ENCODE measurements around the gene ASAP3.

ASAP3 gene

GRCh38 chr1:23394684-23395083 lies 89.3 kb downstream of the ASAP3 start:
- no peak overlapping the region for H3K14ac ChIP-seq (ENCODE audit: low read length in 2 of 2)
- no peak overlapping the region for H3K23ac ChIP-seq (ENCODE audit: low read length in 2 of 2)
- H2AK5ac ChIP-seq (ENCODE audit: low read length, severe bottlenecking): peak overlapping the region; percentile 47
- DNase-seq: peak; percentile 96
- peak overlapping the region; percentile 89 for H3K27ac ChIP-seq (ENCODE audit: low read length, poor library complexity, severe bottlenecking)
- H2AFZ ChIP-seq (ENCODE audit: low read depth, low read length): no peak overlapping the region
- H2BK12ac ChIP-seq (ENCODE audit: low read length in 2 of 2): peak overlapping the region in 1 of 2 experiments; percentile 31
- H2BK15ac ChIP-seq (ENCODE audit: low read depth, poor library complexity, severe bottlenecking): no peak overlapping the region
- peak overlapping the region; percentile 20 to 83 for H3K4ac ChIP-seq (ENCODE audit: low read depth in 1 of 2, low read length in 2 of 2)
- H3K27me3 ChIP-seq (ENCODE audit: control insufficient read depth in 1 of 2, insufficient read depth in 1 of 2, low read length in 2 of 2): no peaks in the 10 kb centered on the region
- H3K9me3 ChIP-seq (ENCODE audit: control insufficient read depth, low read length): no peaks in the 10 kb centered on the region
- no peaks in the 10 kb centered on the region for H3K79me1 ChIP-seq (replicated peaks; ENCODE audit: low read length, poor library complexity, severe bottlenecking)
- no peak overlapping the region for H4K8ac ChIP-seq (ENCODE audit: low read length)
- H3K9ac ChIP-seq (ENCODE audit: low read length): peak overlapping the region; percentile 84
- H4K91ac ChIP-seq (ENCODE audit: low read length): no peak overlapping the region
- peaks cover 14% of the 10 kb centered on the region for H3K4me1 ChIP-seq (ENCODE audit: control insufficient read depth, insufficient read depth, low read depth, low read length)
- peak overlapping the region; percentile 75 for H2BK120ac ChIP-seq (ENCODE audit: low read depth, low read length)
- 5% methylated on average over 6 of the region's 7 CpGs for WGBS
- peaks cover 0 to 32% of the 10 kb centered on the region in 2 experiments for H3K36me3 ChIP-seq (ENCODE audit: control insufficient read depth in 1 of 2, insufficient read depth in 2 of 2, low read depth in 1 of 2, low read length in 2 of 2)
- no peak overlapping the region for H3K4me2 ChIP-seq (ENCODE audit: low read length, poor library complexity, severe bottlenecking)
- H3K18ac ChIP-seq (ENCODE audit: low read depth in 1 of 2, low read length in 2 of 2): peak overlapping the region in 1 of 2 experiments; percentile 86
- H2BK5ac ChIP-seq (ENCODE audit: low read depth, low read length, poor library complexity, severe bottlenecking): no peak overlapping the region
- H3K4me3 ChIP-seq (ENCODE audit: insufficient read depth in 1 of 2, low read depth in 1 of 2, low read length in 2 of 2): peak overlapping the region in 1 of 2 experiments; percentile 52

GRCh38 chr1:23394181-23394580 lies 89.8 kb downstream of the ASAP3 start:
- Histone ChIP-seq H3K4ac (ENCODE audit: low read depth in 1 of 2, low read length in 2 of 2) (peak overlapping the region; percentile 77 to 96), H3K23ac (ENCODE audit: low read length in 2 of 2) (no peak overlapping the region), H3K4me2 (ENCODE audit: low read length, poor library complexity, severe bottlenecking) (no peak overlapping the region), H3K79me1 (replicated peaks; ENCODE audit: low read length, poor library complexity, severe bottlenecking) (no peaks in the 10 kb centered on the region), H2BK120ac (ENCODE audit: low read depth, low read length) (peak overlapping the region; percentile 67), H2AK5ac (ENCODE audit: low read length, severe bottlenecking) (peak overlapping the region; percentile 74), H2AFZ (ENCODE audit: low read depth, low read length) (no peak overlapping the region), H4K91ac (ENCODE audit: low read length) (no peak overlapping the region), H3K27me3 (ENCODE audit: control insufficient read depth in 1 of 2, insufficient read depth in 1 of 2, low read length in 2 of 2) (no peaks in the 10 kb centered on the region), H4K8ac (ENCODE audit: low read length) (peak overlapping the region; percentile 91), H3K36me3 (ENCODE audit: control insufficient read depth in 1 of 2, insufficient read depth in 2 of 2, low read depth in 1 of 2, low read length in 2 of 2) (peaks cover 0 to 30% of the 10 kb centered on the region in 2 experiments), H3K9me3 (ENCODE audit: control insufficient read depth, low read length) (no peaks in the 10 kb centered on the region), H3K4me1 (ENCODE audit: control insufficient read depth, insufficient read depth, low read depth, low read length) (peaks cover 14% of the 10 kb centered on the region), H2BK12ac (ENCODE audit: low read length in 2 of 2) (peak overlapping the region in 1 of 2 experiments; percentile 69), H3K27ac (ENCODE audit: low read length, poor library complexity, severe bottlenecking) (peak overlapping the region; percentile 89), H3K9ac (ENCODE audit: low read length) (peak overlapping the region; percentile 84), H3K4me3 (ENCODE audit: insufficient read depth in 1 of 2, low read depth in 1 of 2, low read length in 2 of 2) (peak overlapping the region in 1 of 2 experiments; percentile 30), H3K14ac (ENCODE audit: low read length in 2 of 2) (no peak overlapping the region), H3K18ac (ENCODE audit: low read depth in 1 of 2, low read length in 2 of 2) (peak overlapping the region; percentile 92 to 94), H2BK15ac (ENCODE audit: low read depth, poor library complexity, severe bottlenecking) (no peak overlapping the region), H2BK5ac (ENCODE audit: low read depth, low read length, poor library complexity, severe bottlenecking) (peak overlapping the region; percentile 59)
- DNase-seq: peak; percentile 99
- WGBS: 2% methylated on average over 4 of the region's 4 CpGs

GRCh38 chr1:23393706-23394105 lies 90.3 kb downstream of the ASAP3 start:
- H3K79me1 ChIP-seq (replicated peaks; ENCODE audit: low read length, poor library complexity, severe bottlenecking): no peaks in the 10 kb centered on the region
- H3K14ac ChIP-seq (ENCODE audit: low read length in 2 of 2): no peak overlapping the region
- H3K18ac ChIP-seq (ENCODE audit: low read depth in 1 of 2, low read length in 2 of 2): peak overlapping the region; percentile 92 to 94
- H3K36me3 ChIP-seq (ENCODE audit: control insufficient read depth in 1 of 2, insufficient read depth in 2 of 2, low read depth in 1 of 2, low read length in 2 of 2): peaks cover 0 to 30% of the 10 kb centered on the region in 2 experiments
- peak overlapping the region; percentile 89 for H3K27ac ChIP-seq (ENCODE audit: low read length, poor library complexity, severe bottlenecking)
- H4K91ac ChIP-seq (ENCODE audit: low read length): peak overlapping the region; percentile 99
- peak overlapping the region; percentile 74 for H2AK5ac ChIP-seq (ENCODE audit: low read length, severe bottlenecking)
- no peaks in the 10 kb centered on the region for H3K27me3 ChIP-seq (ENCODE audit: control insufficient read depth in 1 of 2, insufficient read depth in 1 of 2, low read length in 2 of 2)
- DNase-seq: peak; percentile 95
- peak overlapping the region; percentile 69 to 100 for H2BK12ac ChIP-seq (ENCODE audit: low read length in 2 of 2)
- H4K8ac ChIP-seq (ENCODE audit: low read length): peak overlapping the region; percentile 91
- peak overlapping the region; percentile 84 for H3K9ac ChIP-seq (ENCODE audit: low read length)
- peak overlapping the region; percentile 67 for H2BK120ac ChIP-seq (ENCODE audit: low read depth, low read length)
- H3K4me3 ChIP-seq (ENCODE audit: insufficient read depth in 1 of 2, low read depth in 1 of 2, low read length in 2 of 2): peak overlapping the region in 1 of 2 experiments; percentile 30
- no peaks in the 10 kb centered on the region for H3K9me3 ChIP-seq (ENCODE audit: control insufficient read depth, low read length)
- 16% methylated on average over 15 of the region's 15 CpGs for WGBS
- H3K4ac ChIP-seq (ENCODE audit: low read depth in 1 of 2, low read length in 2 of 2): peak overlapping the region; percentile 77 to 96
- H3K23ac ChIP-seq (ENCODE audit: low read length in 2 of 2): no peak overlapping the region
- H3K4me2 ChIP-seq (ENCODE audit: low read length, poor library complexity, severe bottlenecking): no peak overlapping the region
- peak overlapping the region; percentile 12 for H2BK15ac ChIP-seq (ENCODE audit: low read depth, poor library complexity, severe bottlenecking)
- no peak overlapping the region for H2AFZ ChIP-seq (ENCODE audit: low read depth, low read length)
- peak overlapping the region; percentile 59 for H2BK5ac ChIP-seq (ENCODE audit: low read depth, low read length, poor library complexity, severe bottlenecking)
- H3K4me1 ChIP-seq (ENCODE audit: control insufficient read depth, insufficient read depth, low read depth, low read length): peaks cover 14% of the 10 kb centered on the region

- H3K18ac ChIP-seq (ENCODE audit: low read depth in 1 of 2, low read length in 2 of 2): peak overlapping the region; percentile 3 to 90
- H2BK120ac ChIP-seq (ENCODE audit: low read depth, low read length): no peak overlapping the region
- peaks cover 14% of the 10 kb centered on the region for H3K4me1 ChIP-seq (ENCODE audit: control insufficient read depth, insufficient read depth, low read depth, low read length)
- H3K4ac ChIP-seq (ENCODE audit: low read depth in 1 of 2, low read length in 2 of 2): peak overlapping the region in 1 of 2 experiments; percentile 5
- DNase-seq: peak; percentile 24
- peak overlapping the region in 1 of 2 experiments; percentile 55 for H3K14ac ChIP-seq (ENCODE audit: low read length in 2 of 2)
- no peak overlapping the region for H3K9ac ChIP-seq (ENCODE audit: low read length)
- H3K79me1 ChIP-seq (replicated peaks; ENCODE audit: low read length, poor library complexity, severe bottlenecking): no peaks in the 10 kb centered on the region
- no peak overlapping the region for H2AFZ ChIP-seq (ENCODE audit: low read depth, low read length)
- no peaks in the 10 kb centered on the region for H3K27me3 ChIP-seq (ENCODE audit: control insufficient read depth in 1 of 2, insufficient read depth in 1 of 2, low read length in 2 of 2)
- H2BK15ac ChIP-seq (ENCODE audit: low read depth, poor library complexity, severe bottlenecking): no peak overlapping the region
- no peak overlapping the region for H3K23ac ChIP-seq (ENCODE audit: low read length in 2 of 2)
- H3K4me3 ChIP-seq (ENCODE audit: insufficient read depth in 1 of 2, low read depth in 1 of 2, low read length in 2 of 2): no peak overlapping the region
- WGBS: 76% methylated on average over 1 of the region's 2 CpGs
- H3K27ac ChIP-seq (ENCODE audit: low read length, poor library complexity, severe bottlenecking): no peak overlapping the region
- H2AK5ac ChIP-seq (ENCODE audit: low read length, severe bottlenecking): peak overlapping the region; percentile 13
- H2BK5ac ChIP-seq (ENCODE audit: low read depth, low read length, poor library complexity, severe bottlenecking): no peak overlapping the region
- H3K9me3 ChIP-seq (ENCODE audit: control insufficient read depth, low read length): no peaks in the 10 kb centered on the region
- peak overlapping the region; percentile 5 for H4K8ac ChIP-seq (ENCODE audit: low read length)
- H2BK12ac ChIP-seq (ENCODE audit: low read length in 2 of 2): peak overlapping the region; percentile 38 to 98
- peaks cover 0 to 27% of the 10 kb centered on the region in 2 experiments for H3K36me3 ChIP-seq (ENCODE audit: control insufficient read depth in 1 of 2, insufficient read depth in 2 of 2, low read depth in 1 of 2, low read length in 2 of 2)
- H3K4me2 ChIP-seq (ENCODE audit: low read length, poor library complexity, severe bottlenecking): no peak overlapping the region
- H4K91ac ChIP-seq (ENCODE audit: low read length): peak overlapping the region; percentile 95
Measured at GRCh38 chr1:23392125-23392855, 91.7 kb downstream of the ASAP3 start.

Measured in mesenchymal stem cell (in vitro differentiated cells and primary cell).